ENCODE data around the gene PRKCE.

GRCh38 chr2:45896311-45896710 is 244.8 kb downstream of the PRKCE start:
- TF ChIP-seq CTCF (IDR thresholded peaks at IDR 0.05) (no peak), POLR2A (IDR thresholded peaks at IDR 0.05) (no peak)
